NB4 (cell line): ENCODE data around the gene TOB1.

Experiments
- CTCF ChIP-seq: IDR thresholded peaks from one replicate; pipeline ENCODE4 v1.5.1; 2012; ENCODE audit warnings: low read depth, low read length
- POLR2A ChIP-seq: IDR thresholded peaks from 2 replicates; pipeline ENCODE4 v1.6.1; 2011; ENCODE audit warnings: mild to moderate bottlenecking; ENCODE audit not compliant: insufficient read length; ENCODE audit errors: extremely low read depth

- no peak for TF ChIP-seq CTCF
- TF ChIP-seq POLR2A, result no peak
Measured at GRCh38 chr17:50908860-50909764, 43.0 kb upstream of the TOB1 start.
